Activated CD8-positive, alpha-beta memory T cell treated with anti-CD3 and anti-CD28 coated beads for 48 hours (primary cell): Measurements from ENCODE around the gene DNAJC5.
A peak's percentile ranks its signal among the peaks of the same experiment; 100 is the strongest.

Experiments used
- DNase-seq, 3 experiments: peaks; one replicate each; pipeline ENCODE4 v3.0.0-alpha.2; 2020; ENCODE audit warnings: low read depth in 2 of 3, low spot score in 2 of 3

Gene DNAJC5

GRCh38 chr20:63978319-63979228 lies 83.6 kb downstream of the DNAJC5 start:
- DNase-seq, result peak in 2 of 3 experiments; percentile 27 to 66

DNA sequence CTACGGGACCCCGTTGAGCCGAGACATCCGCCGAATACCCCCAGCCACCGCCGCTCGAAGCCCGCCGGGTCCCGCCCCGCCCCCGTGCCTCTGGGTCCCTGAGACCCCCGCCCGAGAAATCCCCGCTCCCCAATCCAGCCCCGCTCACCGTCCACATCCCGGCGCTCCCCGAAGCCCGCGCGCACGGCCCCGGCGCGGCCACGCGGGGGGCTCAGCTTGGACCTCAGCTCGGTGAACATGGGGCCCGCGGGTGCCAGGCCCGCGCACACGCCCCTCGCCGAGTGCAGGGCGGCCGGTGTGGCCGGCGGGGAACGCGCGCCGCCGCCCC lies 84.3 kb downstream of the DNAJC5 start:
- no peak for DNase-seq

DNA sequence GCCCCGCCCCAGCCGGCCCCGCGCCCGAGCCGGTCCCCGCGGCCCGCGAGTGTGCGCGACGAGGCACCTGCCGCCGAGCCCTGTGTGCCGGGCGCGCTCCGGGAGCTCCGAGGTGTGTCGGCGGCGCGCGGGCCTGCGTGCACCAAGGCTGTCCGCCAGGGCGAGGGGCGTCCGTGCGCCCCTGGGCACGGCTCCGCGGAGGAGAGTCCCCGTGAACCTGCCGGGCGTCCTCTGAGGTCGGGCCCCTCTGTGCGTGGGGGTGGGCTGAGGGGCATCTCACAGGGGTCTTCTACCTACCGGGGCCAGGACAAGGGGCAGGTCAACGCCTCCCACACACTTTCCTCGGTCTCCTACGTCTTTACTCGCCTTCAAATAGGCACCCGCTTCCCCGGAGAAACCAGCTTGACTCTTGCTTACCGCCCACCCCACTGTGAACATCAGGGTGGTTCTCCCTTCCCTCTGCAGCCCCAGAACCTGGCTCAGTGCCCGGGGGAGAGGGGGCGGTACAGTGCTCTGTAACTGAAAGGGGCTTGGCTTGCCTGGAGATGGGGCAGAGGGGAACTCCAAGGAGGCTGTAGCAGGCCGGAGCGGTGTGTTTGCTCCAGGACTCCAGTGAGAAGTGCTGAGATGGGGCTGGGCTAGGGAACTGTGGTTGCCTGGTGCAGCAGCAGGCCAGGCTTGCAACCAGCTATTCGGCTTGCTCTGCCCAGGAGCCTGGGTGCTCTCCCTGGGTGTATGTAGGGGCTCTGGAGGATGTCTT lies 84.8 kb downstream of the DNAJC5 start, which contains the start of gene SAMD10:
SAMD10 (minus strand) TSS at position 86 of the 760 bp plus-strand sequence. CDS start 175 bp downstream, outside the sequence.
- peak; percentile 72 to 87 (median 79) for DNase-seq

DNA sequence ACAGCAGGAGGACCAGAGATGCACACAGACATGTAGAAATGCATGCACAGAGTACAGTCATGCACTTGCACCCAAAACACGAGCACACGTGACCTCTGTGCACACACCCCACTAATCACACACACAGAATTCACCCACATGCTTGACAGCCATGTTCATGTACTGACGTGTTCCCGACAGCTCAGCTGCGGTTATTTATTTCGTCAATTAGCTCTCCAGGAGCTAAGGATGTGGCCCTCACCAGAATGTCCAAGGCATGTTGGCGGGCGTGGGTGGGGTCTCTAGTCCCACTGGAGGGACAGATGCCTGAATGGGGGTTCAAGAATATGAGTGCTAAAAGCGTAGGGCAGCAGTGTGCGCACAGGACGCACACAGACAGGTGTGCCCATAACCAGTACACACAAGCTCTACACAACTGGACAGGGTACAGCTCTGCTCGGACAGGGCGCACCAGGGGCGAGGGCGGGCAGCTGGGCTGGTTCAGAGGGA lies 85.4 kb downstream of the DNAJC5 start:
- DNase-seq, result no peak

GRCh38 chr20:63980806-63981728 lies 86.1 kb downstream of the DNAJC5 start, which contains the start of gene PRPF6:
Gene PRPF6, plus strand, starts transcription at chr20:63981132. Its CDS starts 114 bp downstream, at chr20:63981246.
- peak; percentile 85 to 89 (median 86) for DNase-seq

GRCh38 chr20:63982937-63983336 lies 88.0 kb downstream of the DNAJC5 start:
- DNase-seq, result no peak
